Ovary (tissue), 9 donors: ENCODE results near the gene SERPINB8. TPM values are rescaled to one million over a fixed set of nuclear protein-coding genes. Genes with fewer than 3 reads are reported as not detected.

Experiments
- DNase-seq, 5 donors: peaks; one replicate each; pipeline ENCODE4 v3.0.0-alpha.2; 2019 to 2020
- H3K27ac ChIP-seq, 2 donors: fragments of 200-600 bp; one replicate each; pipeline versions ENCODE4 v1.5.1 to v1.8.0; 2019 to 2022
- H3K27me3 ChIP-seq: fragments of 200-600 bp; one replicate; pipeline ENCODE4 v1.8.0; 2022
- H3K36me3 ChIP-seq: fragments of 200-600 bp; sonication (generic); one replicate; pipeline ENCODE4 v1.5.1; 2019
- H3K4me1 ChIP-seq: one replicate; pipeline ENCODE4 v1.8.1; 2013; ENCODE audit warnings: mild to moderate bottlenecking, moderate library complexity; ENCODE audit not compliant: insufficient read depth
- H3K4me3 ChIP-seq: fragments of 200-600 bp; sonication (generic); one replicate; pipeline ENCODE4 v1.5.1; 2017
- H3K9me3 ChIP-seq, 2 donors: fragments of 200-600 bp in 1 of 2; sonication (generic) in 1 of 2; one replicate each; pipeline versions ENCODE4 v1.5.1 to v1.8.1; 2013 to 2019; ENCODE audit warnings: mild to moderate bottlenecking in 1 of 2, moderate library complexity in 1 of 2
- CTCF ChIP-seq, 3 donors: fragments of 450-650 bp in 2 of 3; fragments of 200-600 bp in 1 of 3; IDR thresholded peaks; one replicate each; pipeline versions ENCODE4 v1.5.1 to v1.8.0; 2016 to 2022; ENCODE audit warnings: antibody characterized with exemption in 3 of 3, mild to moderate bottlenecking in 1 of 3
- EP300 ChIP-seq: sonication (generic); formaldehyde crosslinking; IDR thresholded peaks from one replicate; pipeline ENCODE4 v1.6.1; 2017; ENCODE audit warnings: antibody characterized with exemption
- POLR2A ChIP-seq: fragments of 450-650 bp; IDR thresholded peaks from one replicate; pipeline ENCODE4 v1.6.1; 2017; ENCODE audit warnings: antibody characterized with exemption, mild to moderate bottlenecking, moderate library complexity
- WGBS, 3 donors: extraction: QIAGEN DNeasy Blood & Tissue Kit in 1 of 3; methylation state at CpG; one replicate each; pipeline versions ENCODE4 v1.1.5 to v1.1.7; 2013 to 2017; 5-methylcytosine and 5-hydroxymethylcytosine counted together
- intact Hi-C, 4 donors: fragments of 100-400 bp; cut with DNase I; formaldehyde crosslinking; loops; one replicate each; pipeline versions ENCODE4 v1.11.0 to v1.15.1; 2022 to 2023
- polyA plus RNA-seq, 2 donors: library from polyadenylated mRNA; stranded (reverse); fragments of 200-250 nt in 1 of 2; fragments of 350-450 nt in 1 of 2; fragmentation: Illumina TruSeq in 1 of 2; extraction: RNeasy Lipid Tissue Mini Kit (QIAGEN cat#74804) in 1 of 2; gene quantifications; one replicate each; pipeline ENCODE4 v1.2.3, GENCODE V29; 2013 to 2014
- total RNA-seq, 7 donors: library from RNA; depleted of rRNA in 2 of 7; stranded (reverse); fragments of >200 nt in 2 of 7; fragmentation: NEBNext Ultra II Directional in 3 of 7; extraction: Animal tissue kit (Norgen Biotek cat#: 25700) in 3 of 7; gene quantifications; one replicate each; pipeline versions ENCODE4 v1.1.0 to v1.2.4, GENCODE V29; 2016 to 2023
- donor health status: DM: no; HTN: no; CAD: no; lungs with moderate emphysema.
- donor health status: DM: no; HTN: no; CAD: no.
- donor health status: Bipolar disorder and iron deficiency.
- donor health status: DM: yes; HTN: yes; CAD: no.
- donor health status: DM: no; HTN: no; CAD: no.
- donor health status: DM: yes; HTN: yes; CAD: no.

The SERPINB8 gene
- total and polyA plus RNA-seq, 9 donors = 4.4 to 10.7 (median 6.9) TPM

GRCh38 chr18:63977040-63977439 is 7.2 kb downstream of the SERPINB8 start:
- WGBS, 3 donors = 92 to 96% (median 95%) methylated on average over 3 of the region's 3 CpGs
- no peak overlapping the region for H3K27ac ChIP-seq
- DNase-seq = no peak
- intact Hi-C loops = no loop called here
- no peaks in the 10 kb centered on the region for H3K36me3 ChIP-seq
- no peaks in the 10 kb centered on the region for H3K9me3 ChIP-seq
- TF ChIP-seq POLR2A (no peak), EP300 (no peak), CTCF (IDR thresholded peaks at IDR 0.05) (no peak)
- no peaks in the 10 kb centered on the region for H3K27me3 ChIP-seq
- H3K4me3 ChIP-seq = no peak overlapping the region
- H3K4me1 ChIP-seq = no peaks in the 10 kb centered on the region

GRCh38 chr18:63979409-63979920 is 9.6 kb downstream of the SERPINB8 start:
- no peaks in the 10 kb centered on the region for H3K27me3 ChIP-seq
- no peaks in the 10 kb centered on the region for H3K4me1 ChIP-seq
- H3K27ac ChIP-seq = peak overlapping the region in 1 of 2 donors; percentile 2
- 5 to 6% (median 5%) methylated on average over 6 of the region's 6 CpGs for WGBS, 3 donors
- peak in 3 of 5 donors; percentile 19 to 56 (median 31) for DNase-seq
- H3K4me3 ChIP-seq = peak overlapping the region; percentile 13
- no peaks in the 10 kb centered on the region for H3K9me3 ChIP-seq
- intact Hi-C loops = no loop called here
- TF ChIP-seq CTCF (IDR thresholded peaks at IDR 0.05) (peak; percentile 54 to 70 (median 57)), EP300 (no peak)
- no peaks in the 10 kb centered on the region for H3K36me3 ChIP-seq

GRCh38 chr18:63980027-63980426 is 10.1 kb downstream of the SERPINB8 start:
- no peak overlapping the region for H3K27ac ChIP-seq
- H3K9me3 ChIP-seq = no peaks in the 10 kb centered on the region
- no peaks in the 10 kb centered on the region for H3K4me1 ChIP-seq
- H3K36me3 ChIP-seq = no peaks in the 10 kb centered on the region
- 42 to 56% (median 44%) methylated on average over 7 of the region's 7 CpGs for WGBS, 3 donors
- intact Hi-C loops = no loop called here
- no peak for TF ChIP-seq EP300
- no peak for TF ChIP-seq CTCF (IDR thresholded peaks at IDR 0.05)
- TF ChIP-seq POLR2A = no peak
- no peak overlapping the region for H3K4me3 ChIP-seq
- DNase-seq = no peak
- no peaks in the 10 kb centered on the region for H3K27me3 ChIP-seq

- WGBS, 3 donors = 90 to 94% (median 92%) methylated on average over 6 of the region's 6 CpGs
- H3K9me3 ChIP-seq = no peaks in the 10 kb centered on the region
- H3K27ac ChIP-seq = no peak overlapping the region
- no peaks in the 10 kb centered on the region for H3K4me1 ChIP-seq
- DNase-seq = no peak
- no peak for TF ChIP-seq POLR2A
- TF ChIP-seq CTCF (IDR thresholded peaks at IDR 0.05) = no peak
- no peak for TF ChIP-seq EP300
- H3K27me3 ChIP-seq = no peaks in the 10 kb centered on the region
- no peak overlapping the region for H3K4me3 ChIP-seq
- intact Hi-C loops = no loop called here
- H3K36me3 ChIP-seq = no peaks in the 10 kb centered on the region
Measured at GRCh38 chr18:63980896-63981460, 11.1 kb downstream of the SERPINB8 start.
